ENCODE measurements around the gene DDX5.
"Not testable (repeated sequence)": the region's sequence is repeated elsewhere in the genome, so short reads cannot be mapped to it uniquely, and the experiment has no call there.

The DDX5 gene

DNA sequence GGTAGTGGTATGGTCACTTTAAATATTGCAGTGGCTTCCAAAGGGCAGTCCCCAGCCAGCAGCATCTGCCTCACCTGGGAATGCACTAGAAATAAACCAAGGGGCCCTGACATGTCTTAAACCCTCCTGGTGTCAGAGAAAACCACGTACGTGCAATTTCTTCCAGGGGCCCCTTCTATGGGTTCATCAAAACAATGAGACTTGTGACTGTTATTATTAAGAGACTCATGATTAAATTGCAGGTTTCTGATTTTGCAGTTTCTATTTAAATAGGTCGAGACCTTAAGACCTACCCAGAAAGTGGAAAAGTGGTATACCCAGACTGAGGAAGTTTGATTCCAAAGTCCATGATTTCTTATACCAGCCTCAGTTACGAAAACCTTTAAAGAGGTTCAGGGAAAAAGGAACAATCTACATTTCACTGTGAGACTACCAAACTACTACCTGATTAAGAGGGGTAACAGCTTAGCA lies 8.5 kb downstream of the DDX5 start:
- TF ChIP-seq, protein P1, sequence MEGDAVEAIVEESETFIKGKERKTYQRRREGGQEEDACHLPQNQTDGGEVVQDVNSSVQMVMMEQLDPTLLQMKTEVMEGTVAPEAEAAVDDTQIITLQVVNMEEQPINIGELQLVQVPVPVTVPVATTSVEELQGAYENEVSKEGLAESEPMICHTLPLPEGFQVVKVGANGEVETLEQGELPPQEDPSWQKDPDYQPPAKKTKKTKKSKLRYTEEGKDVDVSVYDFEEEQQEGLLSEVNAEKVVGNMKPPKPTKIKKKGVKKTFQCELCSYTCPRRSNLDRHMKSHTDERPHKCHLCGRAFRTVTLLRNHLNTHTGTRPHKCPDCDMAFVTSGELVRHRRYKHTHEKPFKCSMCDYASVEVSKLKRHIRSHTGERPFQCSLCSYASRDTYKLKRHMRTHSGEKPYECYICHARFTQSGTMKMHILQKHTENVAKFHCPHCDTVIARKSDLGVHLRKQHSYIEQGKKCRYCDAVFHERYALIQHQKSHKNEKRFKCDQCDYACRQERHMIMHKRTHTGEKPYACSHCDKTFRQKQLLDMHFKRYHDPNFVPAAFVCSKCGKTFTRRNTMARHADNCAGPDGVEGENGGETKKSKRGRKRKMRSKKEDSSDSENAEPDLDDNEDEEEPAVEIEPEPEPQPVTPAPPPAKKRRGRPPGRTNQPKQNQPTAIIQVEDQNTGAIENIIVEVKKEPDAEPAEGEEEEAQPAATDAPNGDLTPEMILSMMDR (IDR thresholded peaks at IDR 0.05; ENCODE audit: borderline replicate concordance, control extremely low read depth, extremely low read depth, insufficient read depth, missing control alignments): no peak
- DNase-seq (ENCODE audit: low spot score): no peak
- in situ Hi-C loops (cut with MboI; ENCODE audit: low sequenced_read_pairs, unreplicated experiment): no loop called here

DNA sequence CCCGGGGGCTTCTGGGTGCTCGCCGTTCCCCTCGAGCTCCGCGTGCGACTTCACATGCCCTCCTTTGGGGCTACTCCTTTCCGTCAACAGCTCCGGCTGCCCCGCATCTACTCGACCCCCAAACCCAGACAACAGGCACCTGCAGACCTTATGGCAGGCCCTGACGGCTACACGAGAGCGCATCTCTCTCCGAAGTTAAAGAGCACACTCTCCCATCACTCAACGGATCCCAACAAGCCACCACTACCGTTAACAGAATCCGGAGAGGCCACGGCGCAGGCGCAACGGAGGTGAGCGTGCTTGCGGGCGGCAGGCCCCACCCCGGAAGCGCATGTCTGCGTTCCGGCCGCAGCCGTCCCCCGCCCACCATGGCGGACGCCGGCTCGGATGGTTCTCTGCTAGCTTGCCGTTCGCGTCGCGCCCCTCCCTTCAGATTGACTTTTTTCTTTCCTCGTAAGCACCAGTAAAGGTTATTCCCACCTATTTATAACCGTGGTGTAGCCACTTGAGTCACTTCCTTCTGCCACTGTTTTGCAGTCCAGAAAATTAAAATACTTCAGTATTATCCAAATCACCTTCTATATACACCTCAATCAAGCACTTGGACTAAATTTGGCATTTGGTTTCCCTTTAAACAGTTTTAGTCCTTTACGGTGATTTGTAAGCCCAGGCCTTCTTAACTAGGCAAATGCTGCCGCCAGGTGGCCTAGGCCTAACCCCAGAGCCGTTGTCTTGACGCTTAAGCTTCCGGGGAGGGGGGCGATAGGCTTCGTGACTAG lies 9.1 kb downstream of the DDX5 start, which contains the start of gene POLG2:
Gene POLG2, minus strand, starts transcription at position 269 of the 779 bp plus-strand sequence. Its CDS starts 86 bp downstream, at position 183.
- TF ChIP-seq, protein P1 (IDR thresholded peaks at IDR 0.05; ENCODE audit: borderline replicate concordance, control extremely low read depth, extremely low read depth, insufficient read depth, missing control alignments): peak; percentile 56
- DNase-seq (ENCODE audit: low spot score): peak; percentile 93
- in situ Hi-C loops (cut with MboI; ENCODE audit: low sequenced_read_pairs, unreplicated experiment): no loop called here

DNA sequence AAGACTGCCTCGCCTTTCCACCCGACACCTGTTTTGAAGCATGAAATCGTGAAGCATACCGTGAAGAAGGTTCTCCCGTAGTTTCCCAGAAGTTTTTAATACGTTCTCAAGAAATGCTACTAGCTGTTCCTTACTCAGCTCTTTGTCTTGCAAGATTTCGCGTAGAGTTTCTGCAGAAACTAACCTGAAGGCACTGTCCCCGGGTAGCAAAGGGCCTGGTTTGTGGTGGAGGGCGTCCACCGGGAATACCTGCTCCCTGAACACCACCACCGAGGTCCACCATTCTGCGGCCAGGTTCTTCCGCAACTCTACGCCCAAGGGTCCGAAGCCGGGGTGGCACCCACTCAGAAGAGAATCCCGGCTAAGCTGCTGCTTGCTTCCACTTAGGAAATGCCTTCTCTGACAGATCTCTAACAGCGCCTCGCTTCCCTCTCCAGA lies 9.7 kb downstream of the DDX5 start:
- in situ Hi-C loops (cut with MboI; ENCODE audit: low sequenced_read_pairs, unreplicated experiment): no loop called here
- DNase-seq (ENCODE audit: low spot score): no peak
- TF ChIP-seq, protein P1 (IDR thresholded peaks at IDR 0.05; ENCODE audit: borderline replicate concordance, control extremely low read depth, extremely low read depth, insufficient read depth, missing control alignments): no peak

DNA sequence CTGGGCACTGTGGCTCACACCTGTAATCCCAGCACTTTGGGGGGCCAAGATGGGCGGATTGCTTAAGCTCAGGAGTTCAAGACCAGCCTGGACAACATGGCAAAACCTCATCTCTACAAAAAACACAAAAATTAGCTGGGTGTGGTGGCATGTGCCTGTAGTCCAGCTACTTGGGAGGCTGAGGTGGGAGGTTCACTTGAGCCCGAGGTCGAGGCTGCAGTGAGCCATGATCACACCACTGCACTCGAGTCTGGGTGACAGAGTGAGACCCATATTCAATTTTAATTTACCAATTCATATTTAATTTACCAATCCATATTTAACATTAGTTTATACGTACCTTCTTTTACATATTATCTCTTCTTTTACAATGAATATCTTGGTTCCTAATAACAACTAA lies 10.8 kb downstream of the DDX5 start:
- DNase-seq (ENCODE audit: low spot score); in situ Hi-C loops (cut with MboI; ENCODE audit: low sequenced_read_pairs, unreplicated experiment): not testable (repeated sequence)

DNA sequence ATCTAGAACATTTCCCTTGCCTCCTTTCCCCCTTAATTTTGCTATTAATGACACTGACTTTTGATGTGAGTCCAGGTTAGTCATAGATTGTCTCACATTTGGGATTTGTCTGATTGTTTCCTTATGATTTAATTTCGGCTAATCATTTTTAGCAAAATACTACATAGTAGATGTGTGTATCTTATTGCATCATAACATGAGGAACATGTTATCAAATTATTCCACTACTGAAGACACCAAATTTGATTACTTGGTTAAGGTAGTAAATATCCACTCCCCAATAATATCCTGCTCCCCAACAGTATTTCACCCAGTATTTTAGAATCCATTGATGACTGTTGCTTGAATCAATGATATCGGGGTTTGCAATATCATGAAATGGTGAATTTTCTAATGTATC lies 12.0 kb downstream of the DDX5 start:
- TF ChIP-seq, protein P1 (IDR thresholded peaks at IDR 0.05; ENCODE audit: borderline replicate concordance, control extremely low read depth, extremely low read depth, insufficient read depth, missing control alignments): no peak
- in situ Hi-C loops (cut with MboI; ENCODE audit: low sequenced_read_pairs, unreplicated experiment): loop anchor here (5.0 kb wide), 1 partner anchor 72 kb away; no protein-coding TSS in a partner anchor
- no peak for DNase-seq (ENCODE audit: low spot score)

DNA sequence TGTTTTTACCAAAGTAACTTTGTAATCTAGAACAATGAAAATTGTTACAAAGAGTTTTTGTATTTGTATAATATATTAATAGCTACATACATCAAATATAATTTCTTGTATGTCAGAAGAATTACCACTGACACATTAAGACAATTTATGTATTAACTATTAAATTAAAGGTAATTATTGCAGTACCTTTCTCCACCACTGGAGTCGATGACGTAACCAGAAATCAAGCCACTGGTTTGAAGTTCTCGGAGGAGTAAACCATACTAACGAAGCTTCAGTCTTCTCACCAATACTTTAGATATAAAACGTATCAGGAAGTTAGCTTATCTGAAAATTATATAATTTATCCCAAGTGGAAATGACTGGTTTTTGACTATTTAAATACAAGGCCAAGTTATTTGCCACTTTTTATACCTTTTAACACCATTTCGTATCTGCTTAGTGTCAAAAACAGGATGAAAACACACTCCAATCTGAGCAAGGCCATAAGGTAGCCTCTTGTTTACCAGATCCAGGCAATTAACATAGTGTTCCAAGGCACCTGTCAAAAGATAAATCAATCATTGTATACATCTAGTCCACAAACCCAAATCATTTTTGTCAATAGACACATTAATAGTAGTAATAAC lies 13.5 kb downstream of the DDX5 start:
- in situ Hi-C loops (cut with MboI; ENCODE audit: low sequenced_read_pairs, unreplicated experiment): loop anchor here (5.0 kb wide), 1 partner anchor 70 kb away; no protein-coding TSS in a partner anchor
- no peak for DNase-seq (ENCODE audit: low spot score)
- TF ChIP-seq, protein P1 (IDR thresholded peaks at IDR 0.05; ENCODE audit: borderline replicate concordance, control extremely low read depth, extremely low read depth, insufficient read depth, missing control alignments): no peak

DNA sequence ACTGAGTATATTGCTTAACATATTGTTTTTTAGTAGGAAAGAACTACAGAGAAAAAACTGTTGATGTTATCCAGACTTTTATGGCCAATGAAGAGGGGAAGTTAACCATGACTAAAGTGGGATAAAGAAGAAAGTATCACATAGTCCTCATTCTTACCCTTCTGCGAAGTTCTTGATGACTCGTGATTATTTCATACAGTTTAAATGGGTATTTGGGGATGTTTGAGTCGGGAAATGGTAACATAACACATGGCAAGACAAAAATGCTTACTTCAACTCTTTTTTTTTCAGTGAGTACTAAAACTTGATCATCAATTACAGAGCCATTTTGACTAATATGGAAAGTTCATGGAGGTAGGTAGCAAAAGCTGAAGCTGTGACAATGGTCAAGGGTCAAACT lies 14.1 kb downstream of the DDX5 start:
- in situ Hi-C loops (cut with MboI; ENCODE audit: low sequenced_read_pairs, unreplicated experiment): loop anchor here (5.0 kb wide), 1 partner anchor 70 kb away; no protein-coding TSS in a partner anchor
- TF ChIP-seq, protein P1 (IDR thresholded peaks at IDR 0.05; ENCODE audit: borderline replicate concordance, control extremely low read depth, extremely low read depth, insufficient read depth, missing control alignments): no peak
- DNase-seq (ENCODE audit: low spot score): no peak

Measured in GM13976 (cell line).